HG03280 (cell line): ENCODE data around the gene ZMIZ1.

Experiments
- ATAC-seq: cut with Tn5 transposase; IDR thresholded peaks from one replicate; pipeline ENCODE4 v1.9.1; 2021; ENCODE audit warnings: mild to moderate bottlenecking, moderate library complexity; ENCODE audit not compliant: unreplicated experiment

Gene ZMIZ1

GRCh38 chr10:79239275-79239779 lies 170.6 kb downstream of the ZMIZ1 start:
- no peak for ATAC-seq

- ATAC-seq = no peak
Measured at GRCh38 chr10:79239924-79240581, 171.3 kb downstream of the ZMIZ1 start.

- ATAC-seq = no peak
Measured at GRCh38 chr10:79241629-79241989, 172.8 kb downstream of the ZMIZ1 start.

GRCh38 chr10:79241990-79242619 lies 173.3 kb downstream of the ZMIZ1 start:
- no peak for ATAC-seq

- peak; percentile 39 for ATAC-seq
Measured at GRCh38 chr10:79242620-79243152, 173.9 kb downstream of the ZMIZ1 start.

GRCh38 chr10:79243181-79244067 lies 174.7 kb downstream of the ZMIZ1 start:
- peak; percentile 56 for ATAC-seq

GRCh38 chr10:79244068-79244442 lies 175.3 kb downstream of the ZMIZ1 start:
- peak; percentile 2 for ATAC-seq

- ATAC-seq = peak; percentile 24
Measured at GRCh38 chr10:79244841-79245504, 176.2 kb downstream of the ZMIZ1 start.

- ATAC-seq = no peak
Measured at GRCh38 chr10:79245539-79246208, 176.9 kb downstream of the ZMIZ1 start.

- ATAC-seq = no peak
Measured at GRCh38 chr10:79246209-79246581, 177.4 kb downstream of the ZMIZ1 start.

GRCh38 chr10:79246606-79247275 lies 178.0 kb downstream of the ZMIZ1 start:
- no peak for ATAC-seq

GRCh38 chr10:79247373-79248137 lies 178.8 kb downstream of the ZMIZ1 start:
- no peak for ATAC-seq

- ATAC-seq = no peak
Measured at GRCh38 chr10:79248341-79249185, 179.8 kb downstream of the ZMIZ1 start.

- peak; percentile 63 for ATAC-seq
Measured at GRCh38 chr10:79249186-79250121, 180.7 kb downstream of the ZMIZ1 start.

- no peak for ATAC-seq
Measured at GRCh38 chr10:79250259-79250658, 181.5 kb downstream of the ZMIZ1 start.

- ATAC-seq = no peak
Measured at GRCh38 chr10:79252450-79252849, 183.7 kb downstream of the ZMIZ1 start.

- no peak for ATAC-seq
Measured at GRCh38 chr10:79252971-79253370, 184.2 kb downstream of the ZMIZ1 start.
